Neutrophil (primary cell): ENCODE measurements around the gene ZC3H8.
A peak's percentile ranks its signal among the peaks of the same experiment; 100 is the strongest.

Experiments
- H3K27ac ChIP-seq: fragments of 200-600 bp; sonication (generic); 2 replicates; pipeline ENCODE4 v1.5.1; 2016; ENCODE audit warnings: mild to moderate bottlenecking, moderate library complexity
- H3K27me3 ChIP-seq: fragments of 200-600 bp; sonication (generic); 2 replicates; pipeline ENCODE4 v1.6.0; 2016; ENCODE audit warnings: mild to moderate bottlenecking
- H3K36me3 ChIP-seq: fragments of 200-600 bp; sonication (generic); 2 replicates; pipeline ENCODE4 v1.5.1; 2017
- H3K4me1 ChIP-seq, 2 experiments: fragments of 200-600 bp in 1 of 2; sonication (generic) in 1 of 2; 1 replicate in 1 of 2; 2 replicates in 1 of 2; pipeline versions ENCODE4 v1.5.1 to v1.6.1; 2013 to 2016; ENCODE audit warnings: low read depth in 1 of 2, low read length in 1 of 2, mild to moderate bottlenecking in 1 of 2, moderate library complexity in 1 of 2; ENCODE audit not compliant: control insufficient read depth in 1 of 2, insufficient read depth in 1 of 2
- H3K4me3 ChIP-seq, 2 experiments: fragments of 200-600 bp in 1 of 2; sonication (generic) in 1 of 2; 1 replicate in 1 of 2; 2 replicates in 1 of 2; pipeline ENCODE4 v1.5.1; 2013 to 2016; ENCODE audit warnings: low read depth in 1 of 2, low read length in 1 of 2, mild to moderate bottlenecking in 1 of 2, moderate library complexity in 1 of 2
- H3K9me3 ChIP-seq: fragments of 200-600 bp; sonication (generic); 2 replicates; pipeline ENCODE4 v1.5.1; 2016
- CTCF ChIP-seq: fragments of 200-600 bp; sonication (generic); IDR thresholded peaks from 2 replicates; pipeline ENCODE4 v1.5.1; 2016; ENCODE audit warnings: antibody characterized with exemption

Gene ZC3H8

GRCh38 chr2:112272669-112273068, 17.8 kb upstream of the ZC3H8 start:
- H3K27ac ChIP-seq = no peak overlapping the region
- no peaks in the 10 kb centered on the region for H3K27me3 ChIP-seq
- no peak for TF ChIP-seq CTCF

GRCh38 chr2:112268547-112268946, 13.7 kb upstream of the ZC3H8 start:
- H3K27ac ChIP-seq = no peak overlapping the region
- TF ChIP-seq CTCF = no peak
- H3K9me3 ChIP-seq = no peaks in the 10 kb centered on the region
- no peaks in the 10 kb centered on the region for H3K4me1 ChIP-seq
- no peak overlapping the region for H3K4me3 ChIP-seq
- H3K36me3 ChIP-seq = no peaks in the 10 kb centered on the region
- H3K27me3 ChIP-seq = no peaks in the 10 kb centered on the region

More at GRCh38 chr2:112272669-112273068, 17.8 kb upstream of the ZC3H8 start:
- H3K4me1 ChIP-seq = peaks cover 8 to 13% of the 10 kb centered on the region in 2 experiments
- no peaks in the 10 kb centered on the region for H3K36me3 ChIP-seq
- no peak overlapping the region for H3K4me3 ChIP-seq
- no peaks in the 10 kb centered on the region for H3K9me3 ChIP-seq

- no peak overlapping the region for H3K27ac ChIP-seq
- no peak overlapping the region for H3K4me3 ChIP-seq
- peaks cover 17 to 20% of the 10 kb centered on the region in 2 experiments for H3K4me1 ChIP-seq
- no peaks in the 10 kb centered on the region for H3K36me3 ChIP-seq
- H3K9me3 ChIP-seq = no peaks in the 10 kb centered on the region
- no peaks in the 10 kb centered on the region for H3K27me3 ChIP-seq
- TF ChIP-seq CTCF = no peak
These were observed 8.0 kb upstream of the ZC3H8 start for GRCh38 chr2:112262876-112263275.

GRCh38 chr2:112260295-112260625, 5.4 kb upstream of the ZC3H8 start:
- Histone ChIP-seq H3K4me3 (no peak overlapping the region), H3K27me3 (no peaks in the 10 kb centered on the region), H3K9me3 (no peaks in the 10 kb centered on the region), H3K4me1 (peaks cover 43 to 46% of the 10 kb centered on the region in 2 experiments), H3K36me3 (no peaks in the 10 kb centered on the region), H3K27ac (no peak overlapping the region)
- TF ChIP-seq CTCF = no peak

- TF ChIP-seq CTCF = peak; percentile 96
- Histone ChIP-seq H3K27me3 (no peaks in the 10 kb centered on the region), H3K4me3 (peak overlapping the region; percentile 22 to 35)
These were observed 4.9 kb upstream of the ZC3H8 start for GRCh38 chr2:112259509-112260294.

More at GRCh38 chr2:112259509-112260294, 4.9 kb upstream of the ZC3H8 start:
- H3K4me1 ChIP-seq = peaks cover 47 to 51% of the 10 kb centered on the region in 2 experiments
- no peaks in the 10 kb centered on the region for H3K36me3 ChIP-seq
- peak overlapping the region; percentile 32 for H3K27ac ChIP-seq
- no peaks in the 10 kb centered on the region for H3K9me3 ChIP-seq
